ENCODE measurements around the gene GANAB.
"Not testable (repeated sequence)": the region's sequence is repeated elsewhere in the genome, so short reads cannot be mapped to it uniquely, and the experiment has no call there.

GANAB gene

GRCh38 chr11:62671236-62671607 is 24.8 kb upstream of the GANAB start:
- DNase-seq (ENCODE audit: low read depth, low spot score) = no peak
- peak overlapping the region; percentile 95 for H3K4me3 ChIP-seq (ENCODE audit: low read length)

- H3K4me3 ChIP-seq (ENCODE audit: low read length) = no peak overlapping the region
These were observed 23.2 kb upstream of the GANAB start for GRCh38 chr11:62669420-62670161.

GRCh38 chr11:62667460-62667859 is 21.0 kb upstream of the GANAB start:
- no peak for DNase-seq (ENCODE audit: low read depth, low spot score)
- no peak overlapping the region for H3K4me3 ChIP-seq (ENCODE audit: low read length)

More at GRCh38 chr11:62669420-62670161, 23.2 kb upstream of the GANAB start:
- DNase-seq (ENCODE audit: low read depth, low spot score) = no peak

- H3K4me3 ChIP-seq (ENCODE audit: low read length) = peak overlapping the region; percentile 65
These were observed 20.0 kb upstream of the GANAB start for GRCh38 chr11:62666259-62666926.

GRCh38 chr11:62665599-62666258 is 19.3 kb upstream of the GANAB start:
- DNase-seq (ENCODE audit: low read depth, low spot score) = no peak
- peak overlapping the region; percentile 65 for H3K4me3 ChIP-seq (ENCODE audit: low read length)

More at GRCh38 chr11:62666259-62666926, 20.0 kb upstream of the GANAB start:
- DNase-seq (ENCODE audit: low read depth, low spot score) = no peak

- DNase-seq (ENCODE audit: low read depth, low spot score) = peak; percentile 90
- peak within 1 kb of the TSS; percentile 65 for H3K4me3 ChIP-seq (ENCODE audit: low read length)
These were observed 18.7 kb upstream of the GANAB start, which contains the start of the genes C11orf98 and CSKMT for GRCh38 chr11:62665075-62665598. TSS of gene C11orf98 (minus strand) at chr11:62665210. CDS start at chr11:62665169, 41 bp downstream. TSS of gene CSKMT (plus strand) at chr11:62665312. CDS start at chr11:62665880, 568 bp downstream.

- H3K4me3 ChIP-seq (ENCODE audit: low read length) = peak overlapping the region; percentile 65
- DNase-seq (ENCODE audit: low read depth, low spot score) = peak; percentile 64
These were observed 18.1 kb upstream of the GANAB start for GRCh38 chr11:62664405-62665074.

- DNase-seq (ENCODE audit: low read depth, low spot score) = no peak
These were observed 10.5 kb upstream of the GANAB start for GRCh38 chr11:62656796-62657429.

GRCh38 chr11:62654297-62654696 is 7.9 kb upstream of the GANAB start:
- no peak for DNase-seq (ENCODE audit: low read depth, low spot score)
- no peak overlapping the region for H3K4me3 ChIP-seq (ENCODE audit: low read length)

More at GRCh38 chr11:62656796-62657429, 10.5 kb upstream of the GANAB start:
- H3K4me3 ChIP-seq (ENCODE audit: low read length) = no peak overlapping the region

GRCh38 chr11:62652161-62653006 is 6.0 kb upstream of the GANAB start:
- DNase-seq (ENCODE audit: low read depth, low spot score) = no peak
- H3K4me3 ChIP-seq (ENCODE audit: low read length) = peak overlapping the region; percentile 80

- not testable (repeated sequence) for H3K4me3 ChIP-seq (ENCODE audit: low read length); DNase-seq (ENCODE audit: low read depth, low spot score)
These were observed 3.9 kb upstream of the GANAB start for GRCh38 chr11:62650283-62650682.

GRCh38 chr11:62649486-62649885 is 3.1 kb upstream of the GANAB start:
- no peak overlapping the region for H3K4me3 ChIP-seq (ENCODE audit: low read length)
- no peak for DNase-seq (ENCODE audit: low read depth, low spot score)

GRCh38 chr11:62648967-62649364 is 2.6 kb upstream of the GANAB start:
- no peak overlapping the region for H3K4me3 ChIP-seq (ENCODE audit: low read length)

GRCh38 chr11:62648185-62648966 is 2.0 kb upstream of the GANAB start:
- DNase-seq (ENCODE audit: low read depth, low spot score) = no peak
- no peak overlapping the region for H3K4me3 ChIP-seq (ENCODE audit: low read length)

More at GRCh38 chr11:62648967-62649364, 2.6 kb upstream of the GANAB start:
- DNase-seq (ENCODE audit: low read depth, low spot score) = no peak

GRCh38 chr11:62647609-62648005 is 1.2 kb upstream of the GANAB start:
- H3K4me3 ChIP-seq (ENCODE audit: low read length) = no peak overlapping the region
- DNase-seq (ENCODE audit: low read depth, low spot score) = no peak

- no peak for DNase-seq (ENCODE audit: low read depth, low spot score)
- peak overlapping the region; percentile 27 for H3K4me3 ChIP-seq (ENCODE audit: low read length)
These were observed 604 bp upstream of the GANAB start for GRCh38 chr11:62646825-62647608.

- peak overlapping the region; percentile 99 for H3K4me3 ChIP-seq (ENCODE audit: low read length)
- no peak for DNase-seq (ENCODE audit: low read depth, low spot score)
These were observed 805 bp downstream of the GANAB start for GRCh38 chr11:62645671-62645945.

Measured in Jurkat, Clone E6-1 (cell line).